ENCODE results near the gene UXT.

DNA sequence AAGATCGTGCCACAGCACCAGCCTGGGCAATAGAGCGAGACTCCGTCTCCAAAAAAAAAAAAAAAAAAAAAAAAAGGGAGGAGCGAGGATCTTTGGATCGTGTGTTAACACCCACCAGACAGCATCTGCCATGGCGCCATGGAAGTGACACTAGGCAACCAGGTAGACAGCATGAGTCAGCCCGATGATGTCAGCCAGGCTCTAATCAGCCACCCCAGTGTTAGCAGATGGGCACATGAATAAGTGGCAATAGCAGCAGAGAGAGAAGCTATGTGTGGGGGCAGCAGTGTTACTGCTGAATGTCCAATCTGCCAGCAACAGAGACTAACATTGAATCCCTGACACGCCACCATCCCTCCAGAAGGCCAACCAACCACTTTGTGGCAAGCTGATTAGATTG lies 45.9 kb downstream of the UXT start:
- TF ChIP-seq POLR2A (IDR thresholded peaks at IDR 0.05; ENCODE audit: low read depth, low read length) = no peak
- no peak for TF ChIP-seq CTCF (IDR thresholded peaks at IDR 0.05; ENCODE audit: extremely low read depth in 1 of 2, insufficient read depth in 1 of 2, low read depth in 1 of 2, low read length in 2 of 2)
- TF ChIP-seq EZH2 (IDR thresholded peaks at IDR 0.05; ENCODE audit: borderline replicate concordance, low read depth, low read length, severe bottlenecking) = no peak
- TF ChIP-seq, protein P1, sequence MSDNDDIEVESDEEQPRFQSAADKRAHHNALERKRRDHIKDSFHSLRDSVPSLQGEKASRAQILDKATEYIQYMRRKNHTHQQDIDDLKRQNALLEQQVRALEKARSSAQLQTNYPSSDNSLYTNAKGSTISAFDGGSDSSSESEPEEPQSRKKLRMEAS (IDR thresholded peaks at IDR 0.05; ENCODE audit: insufficient read depth, insufficient read length) = no peak
- TF ChIP-seq POLR2AphosphoS5 (IDR thresholded peaks at IDR 0.05; ENCODE audit: insufficient read depth, low read depth, low read length) = no peak
- TF ChIP-seq GATA2 (IDR thresholded peaks at IDR 0.05; ENCODE audit: insufficient read depth, insufficient read length, low read depth, low read length) = no peak
- no peak for TF ChIP-seq JUN (IDR thresholded peaks at IDR 0.05; ENCODE audit: borderline replicate concordance, insufficient read depth, insufficient read length, low read depth)
- TF ChIP-seq FOS (IDR thresholded peaks at IDR 0.05; ENCODE audit: borderline replicate concordance, insufficient read depth, low read length) = no peak
- TF ChIP-seq MYC (IDR thresholded peaks at IDR 0.05; ENCODE audit: low read depth, low read length) = no peak

Measured in endothelial cell of umbilical vein (primary cell).